ENCODE data around the gene C13orf46.
"Not testable (repeated sequence)": the region's sequence is repeated elsewhere in the genome, so short reads cannot be mapped to it uniquely, and the experiment has no call there.

Gene C13orf46

GRCh38 chr13:113913408-113913807 is 60.5 kb downstream of the C13orf46 start:
- not testable (repeated sequence) for DNase-seq (ENCODE audit: low read depth in 2 of 3, low spot score in 1 of 3)

DNA sequence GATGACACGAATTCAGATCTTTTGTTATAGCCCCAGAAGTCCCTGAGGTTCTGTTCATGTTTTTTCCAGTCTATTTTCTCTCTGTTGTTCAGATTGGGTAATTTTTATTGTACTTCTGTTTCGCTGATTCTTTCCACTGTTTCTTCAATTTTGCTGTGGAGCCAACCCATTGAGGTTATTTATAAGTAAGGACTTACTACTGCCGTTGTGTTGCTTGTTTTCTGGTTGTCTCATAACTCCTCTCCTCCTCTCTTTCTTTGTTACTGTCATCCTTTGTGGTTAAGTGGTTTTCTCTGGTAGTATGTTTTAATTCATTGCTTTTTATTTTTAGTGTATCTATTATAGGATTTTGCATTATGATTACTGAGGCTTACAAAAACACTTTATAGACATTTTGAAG is 61.3 kb downstream of the C13orf46 start:
- DNase-seq (ENCODE audit: low read depth in 2 of 3, low spot score in 1 of 3), result no peak

DNA sequence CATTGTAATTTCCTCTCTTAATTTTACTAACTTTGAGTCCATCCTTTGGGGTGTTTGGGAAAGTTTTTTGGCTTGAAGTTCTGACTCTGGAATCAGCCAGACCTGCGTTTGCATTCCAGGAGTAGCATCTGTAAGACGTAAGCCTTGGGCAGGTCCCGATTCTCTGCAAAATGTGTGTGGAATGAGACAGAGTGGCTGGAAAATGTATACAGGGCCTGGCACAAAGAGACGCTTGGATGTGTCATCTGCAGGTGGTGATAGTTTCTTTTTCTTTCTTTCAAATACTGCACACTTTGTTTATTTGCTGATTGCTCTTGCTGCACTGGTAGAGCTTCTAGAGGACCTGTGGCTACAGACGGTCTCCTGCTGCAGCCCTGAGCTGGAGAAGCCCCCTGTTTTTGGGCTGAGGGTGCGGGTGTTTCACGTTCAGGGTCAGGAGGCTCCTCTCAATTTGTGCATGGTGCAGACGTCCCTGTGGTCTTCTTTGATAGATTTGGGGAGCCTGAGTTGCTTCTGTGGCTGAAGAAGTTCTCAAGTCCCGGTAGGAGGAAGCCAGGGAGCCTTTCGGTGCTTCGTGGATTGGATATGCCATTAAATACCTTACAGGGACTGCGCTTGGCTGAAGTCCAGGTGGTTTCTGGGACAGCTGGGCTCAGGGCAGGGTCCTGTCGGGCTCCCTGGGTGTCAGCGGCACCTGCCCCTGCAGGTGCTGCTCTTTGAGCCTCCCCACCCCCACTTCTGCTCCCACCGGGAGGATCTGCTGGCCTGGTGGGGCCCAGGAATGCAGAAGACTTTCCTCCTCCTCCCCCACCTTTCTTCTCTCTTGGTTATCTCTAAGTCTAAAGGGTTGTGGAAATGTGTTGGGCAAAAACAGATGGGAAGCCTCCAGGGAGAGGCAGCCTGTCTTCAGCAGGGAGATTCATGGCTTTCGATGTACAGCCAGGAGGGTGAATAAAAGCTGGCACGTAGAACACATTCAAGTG is 66.0 kb downstream of the C13orf46 start:
- no peak for DNase-seq (ENCODE audit: low read depth in 2 of 3, low spot score in 1 of 3)

- DNase-seq (ENCODE audit: low read depth in 2 of 3, low spot score in 1 of 3), result no peak
Observed at GRCh38 chr13:113906571-113906970, 67.3 kb downstream of the C13orf46 start.

DNA sequence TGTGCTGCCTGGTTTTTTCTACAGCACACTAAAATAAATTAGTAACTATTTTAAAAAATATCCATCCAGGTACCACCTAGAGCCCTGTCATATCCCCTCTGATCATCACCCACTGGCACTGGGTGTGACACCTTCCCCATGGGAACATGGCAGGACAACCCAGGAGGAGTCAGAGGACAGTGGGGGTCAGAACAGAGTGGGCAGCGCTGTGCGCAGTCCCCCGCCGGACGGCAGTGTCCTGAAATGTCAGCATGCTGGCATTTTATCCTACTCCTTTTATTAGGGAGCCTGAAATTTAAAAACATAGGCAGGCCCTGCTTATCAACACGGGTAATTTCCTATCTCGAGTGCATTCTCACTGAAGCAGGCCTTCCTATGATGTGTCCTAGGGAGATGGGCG is 67.9 kb downstream of the C13orf46 start:
- no peak for DNase-seq (ENCODE audit: low read depth in 2 of 3, low spot score in 1 of 3)

- DNase-seq (ENCODE audit: low read depth in 2 of 3, low spot score in 1 of 3), result no peak
Observed at GRCh38 chr13:113905018-113905417, 68.9 kb downstream of the C13orf46 start.

GRCh38 chr13:113904411-113904810 is 69.5 kb downstream of the C13orf46 start:
- peak in 2 of 3 donors; percentile 8 to 12 for DNase-seq (ENCODE audit: low read depth in 2 of 3, low spot score in 1 of 3)

DNA sequence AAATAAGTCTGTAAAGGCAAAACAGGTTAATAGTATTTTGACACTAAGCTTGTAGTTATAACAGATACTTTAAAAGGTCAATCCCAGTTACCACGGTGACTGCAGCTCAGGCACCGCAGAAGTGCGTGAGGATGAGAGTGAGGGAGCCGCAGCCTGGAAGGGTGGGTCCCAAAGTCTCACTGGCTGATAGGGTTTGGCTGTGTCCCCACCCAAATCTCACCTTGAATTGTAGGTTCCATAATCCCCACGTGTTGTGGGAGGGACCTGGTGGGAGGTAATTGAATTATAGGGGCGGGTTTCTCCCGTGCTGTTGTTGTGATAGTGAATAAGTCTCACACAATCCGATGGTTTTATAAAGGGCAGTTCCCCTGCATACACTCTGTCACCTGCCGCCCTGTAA is 70.0 kb downstream of the C13orf46 start:
- no peak for DNase-seq (ENCODE audit: low read depth in 2 of 3, low spot score in 1 of 3)

Measured in stimulated activated CD4-positive, alpha-beta T cell treated with anti-CD3 and anti-CD28 coated beads, Interleukin-12 subunit alpha, Interleukin-12 subunit beta, amount 100 ng/mL, for 48 hours (primary cell).